Measurements from ENCODE around the gene CD93. TPM values are rescaled to one million over a fixed set of nuclear protein-coding genes. Genes with fewer than 3 reads are reported as not detected.

The CD93 gene
- total and polyA plus RNA-seq, 2 of the 8 experiments (the other 6 are each of a cell fraction or from before 2014, with no cell fraction given) = under 0.01 to 0.07 TPM

DNA sequence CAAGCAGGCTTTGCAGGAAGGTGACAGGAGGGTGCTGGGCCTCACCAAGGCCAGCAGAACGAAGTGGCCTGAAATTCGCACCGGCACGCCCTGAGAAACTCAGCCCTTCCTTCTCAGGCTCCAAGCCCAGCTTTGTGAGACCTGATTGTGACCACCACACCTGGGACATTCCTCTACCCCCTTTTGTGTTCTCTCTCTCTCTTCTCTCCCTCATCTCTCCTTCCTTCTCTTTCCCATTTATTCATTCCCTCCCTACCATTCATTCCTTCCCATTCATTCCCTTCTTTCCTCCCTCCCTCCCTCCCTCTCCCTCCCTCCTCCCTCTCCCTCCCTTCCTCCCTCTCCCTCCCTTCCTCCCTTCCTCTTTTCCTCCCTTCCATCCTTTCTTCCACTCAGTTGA, 8.8 kb downstream of the CD93 start:
- no peak overlapping the region for H3K56ac ChIP-seq (replicated peaks; ENCODE audit: insufficient read length, low read depth, low read length)
- 100% methylated on average over 4 of the region's 4 CpGs; no CpG with 5 or more reads in 1 of the 2 experiments for WGBS, 2 experiments (ENCODE audit: extremely low coverage in 1 of 2, insufficient coverage in 1 of 2, insufficient read length in 1 of 2, insufficient replicate concordance in 2 of 2, low coverage in 1 of 2, low lambda C conversion rate in 2 of 2, missing lambda C conversion rate in 1 of 2)

More for the DNA sequence above, 8.8 kb downstream of the CD93 start:
- H3K9me3 ChIP-seq (ENCODE audit: insufficient read depth in 2 of 2, low read depth in 1 of 2, low read length in 1 of 2) = no peaks in the 10 kb centered on the region
- H3K36me3 ChIP-seq (ENCODE audit: control insufficient read depth in 2 of 4, insufficient read depth in 4 of 4, low read length in 3 of 4) = no peaks in the 10 kb centered on the region
- no peak overlapping the region for H4K8ac ChIP-seq (ENCODE audit: extremely low read depth, insufficient read depth, low read length)
- no peak overlapping the region for H2BK20ac ChIP-seq (ENCODE audit: low read length)
- FAIRE-seq = no peak
- no peaks in the 10 kb centered on the region for H3K23me2 ChIP-seq (ENCODE audit: low read depth, low read length)
- H2BK15ac ChIP-seq (ENCODE audit: low read length) = peak overlapping the region; percentile 61; the same call in 1 of the 2 replicates
- DNase-seq (ENCODE audit: low read depth in 1 of 2, low spot score in 2 of 2) = no peak
- H2AK5ac ChIP-seq (ENCODE audit: low read depth, low read length) = no peak overlapping the region
- no peak overlapping the region for H2BK12ac ChIP-seq (ENCODE audit: low read depth, low read length)
- ChIA-PET CTCF (ENCODE audit: partially characterized antibody) (interaction anchor here (1.1 to 4.8 kb wide), 6 partner anchors 9 to 292 kb away, joined by 3 to 43 read pairs (median 6); partner anchors contain the start of gene THBD), POLR2A (ENCODE audit: partially characterized antibody) (no interaction called here)
- no peak overlapping the region for H4K5ac ChIP-seq (ENCODE audit: insufficient read length, low read depth, low read length)
- TF ChIP-seq SP2 (IDR thresholded peaks at IDR 0.05; ENCODE audit: low read length) (no peak), POLR2AphosphoS5 (IDR thresholded peaks at IDR 0.05; ENCODE audit: low read depth, low read length) (no peak), TAF1 (IDR thresholded peaks at IDR 0.05; ENCODE audit: low read depth, low read length) (no peak), TCF12 (IDR thresholded peaks at IDR 0.05; ENCODE audit: low read depth, low read length) (no peak), BACH1 (IDR thresholded peaks at IDR 0.05; ENCODE audit: low read length) (no peak), TEAD4 (IDR thresholded peaks at IDR 0.05; ENCODE audit: low read depth, low read length) (no peak), BCL11A (IDR thresholded peaks at IDR 0.05; ENCODE audit: low read depth in 2 of 2, low read length in 2 of 2) (no peak), ZNF274 (IDR thresholded peaks at IDR 0.05; ENCODE audit: borderline replicate concordance, extremely low read depth, low read length) (no peak), TAF7 (optimal IDR thresholded peaks at IDR 0.05; ENCODE audit: borderline replicate concordance, low read depth, low read length) (no peak)
- H3K4me2 ChIP-seq (ENCODE audit: insufficient read depth in 1 of 2, low read depth in 2 of 2, low read length in 2 of 2) = no peak overlapping the region
- H3K23ac ChIP-seq (ENCODE audit: insufficient read length) = no peak overlapping the region
- no peaks in the 10 kb centered on the region for H3K79me1 ChIP-seq (ENCODE audit: low read depth, low read length)
- no peak overlapping the region for H3K9ac ChIP-seq (replicated peaks in 1 of 4; ENCODE audit: extremely low read depth in 1 of 4, low read depth in 3 of 4, low read length in 3 of 4)
- H3K4me3 ChIP-seq (ENCODE audit: extremely low read depth in 1 of 4, insufficient read depth in 2 of 4, low read depth in 3 of 4, low read length in 4 of 4) = no peak overlapping the region
- H3K4ac ChIP-seq (replicated peaks; ENCODE audit: insufficient read length, low read depth, low read length) = no peak overlapping the region
- no peak overlapping the region for H2BK120ac ChIP-seq (replicated peaks; ENCODE audit: low read depth, low read length)
- H2BK5ac ChIP-seq (ENCODE audit: low read depth, low read length) = no peak overlapping the region
- no peak overlapping the region for H3K14ac ChIP-seq (ENCODE audit: insufficient read length)
- no peak overlapping the region for H3K27ac ChIP-seq (ENCODE audit: low read depth, low read length)
- H3K27me3 ChIP-seq (replicated peaks in 1 of 4; ENCODE audit: control insufficient read depth in 3 of 4, extremely low read depth in 1 of 4, insufficient read depth in 3 of 4, low read length in 3 of 4) = no peaks in the 10 kb centered on the region
- H2AFZ ChIP-seq (ENCODE audit: low read length) = no peak overlapping the region
- no peak overlapping the region for H4K91ac ChIP-seq (replicated peaks; ENCODE audit: insufficient read length, low read length)
- H3K18ac ChIP-seq (ENCODE audit: extremely low read depth, low read length) = no peak overlapping the region
- H4K20me1 ChIP-seq (replicated peaks in 1 of 2; ENCODE audit: control insufficient read depth in 1 of 2, insufficient read depth in 2 of 2, low read length in 2 of 2) = no peaks in the 10 kb centered on the region
- no peaks in the 10 kb centered on the region for H3K4me1 ChIP-seq (replicated peaks in 1 of 4; ENCODE audit: control insufficient read depth in 3 of 4, insufficient read depth in 4 of 4, low read length in 3 of 4)
- no peaks in the 10 kb centered on the region for H3K79me2 ChIP-seq (ENCODE audit: control insufficient read depth in 1 of 2, insufficient read depth in 2 of 2, low read length in 2 of 2)

Measured in H1 (cell line).